HG03439 (cell line): ENCODE results near the gene NDUFAF3.
"Not testable (repeated sequence)": the region's sequence is repeated elsewhere in the genome, so short reads cannot be mapped to it uniquely, and the experiment has no call there.

ENCODE experiments used
- ATAC-seq: cut with Tn5 transposase; IDR thresholded peaks from one replicate; pipeline ENCODE4 v1.9.1; 2021; ENCODE audit warnings: mild to moderate bottlenecking, moderate library complexity; ENCODE audit not compliant: unreplicated experiment

Gene NDUFAF3

GRCh38 chr3:48999085-48999858 lies 22.6 kb upstream of the NDUFAF3 start:
- no peak for ATAC-seq

GRCh38 chr3:49001155-49001554 lies 20.8 kb upstream of the NDUFAF3 start:
- no peak for ATAC-seq

DNA sequence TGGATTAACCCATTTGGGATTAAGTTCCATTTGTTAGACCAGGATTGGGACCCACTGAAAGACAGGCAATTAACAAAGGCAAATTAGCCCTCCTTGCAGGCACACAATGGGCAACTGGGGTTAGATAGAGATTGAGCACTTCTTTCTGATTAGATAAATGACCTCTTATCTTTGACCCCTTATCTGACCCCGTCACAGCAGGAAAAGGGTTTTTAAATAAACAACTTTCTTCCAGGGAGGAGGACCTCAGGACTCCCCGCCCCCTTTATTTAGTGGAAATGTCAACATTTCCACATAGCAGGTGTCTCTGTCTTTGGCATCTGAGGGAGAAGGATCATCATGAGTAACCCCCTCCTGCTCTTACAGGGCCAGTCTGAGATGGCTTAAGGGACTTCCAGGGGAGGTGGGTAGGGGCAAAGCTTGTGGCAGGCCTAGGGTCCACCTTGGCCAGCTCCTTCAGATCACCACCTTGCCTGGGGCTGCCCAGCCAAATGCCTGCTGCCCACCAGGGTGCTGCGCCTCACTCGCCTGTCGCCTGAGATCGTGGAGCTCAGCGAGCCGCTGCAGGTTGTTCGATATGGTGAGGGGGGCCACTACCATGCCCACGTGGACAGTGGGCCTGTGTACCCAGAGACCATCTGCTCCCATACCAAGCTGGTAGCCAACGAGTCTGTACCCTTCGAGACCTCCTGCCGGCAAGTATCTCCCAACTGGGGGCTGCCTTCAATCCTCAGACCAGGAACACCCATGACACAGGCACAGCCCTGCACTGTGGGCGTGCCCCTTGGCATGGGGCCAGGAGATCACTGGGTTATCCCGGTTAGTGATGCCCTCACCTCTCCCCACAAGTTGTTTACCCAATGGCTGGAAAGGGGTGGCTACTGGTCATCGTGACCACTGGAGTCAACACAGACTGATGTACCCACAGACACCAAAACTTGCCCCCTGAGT lies 17.3 kb upstream of the NDUFAF3 start:
- no peak for ATAC-seq

DNA sequence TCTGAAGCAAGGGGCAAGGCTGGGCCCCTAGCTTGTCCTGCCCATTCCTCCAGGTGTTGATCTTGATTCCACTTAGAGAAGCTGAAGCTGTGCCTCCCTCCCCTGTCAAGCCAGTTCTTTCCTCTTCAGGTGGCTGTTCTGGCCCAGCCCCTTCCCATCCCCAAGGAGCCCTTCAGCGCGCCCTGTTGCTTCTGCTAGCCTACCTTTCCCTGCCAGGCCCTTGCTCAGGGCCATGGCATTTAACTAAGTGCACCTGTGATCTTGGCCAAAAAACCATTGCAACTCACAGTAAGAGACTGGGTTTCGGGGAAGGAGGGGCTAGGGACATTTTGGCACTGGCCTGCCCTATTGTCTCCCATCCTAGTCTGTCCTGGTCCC lies 16.6 kb upstream of the NDUFAF3 start:
- ATAC-seq: no peak

- ATAC-seq: no peak
Measured at GRCh38 chr3:49005998-49006397, 15.9 kb upstream of the NDUFAF3 start.

- ATAC-seq: no peak
Measured at GRCh38 chr3:49006408-49007067, 15.4 kb upstream of the NDUFAF3 start.

- ATAC-seq: peak; percentile 85
Measured at GRCh38 chr3:49007068-49007770, 14.7 kb upstream of the NDUFAF3 start, which contains the start of gene WDR6. WDR6 (plus strand) TSS chr3:49007391; CDS start chr3:49007432, 41 bp downstream.

DNA sequence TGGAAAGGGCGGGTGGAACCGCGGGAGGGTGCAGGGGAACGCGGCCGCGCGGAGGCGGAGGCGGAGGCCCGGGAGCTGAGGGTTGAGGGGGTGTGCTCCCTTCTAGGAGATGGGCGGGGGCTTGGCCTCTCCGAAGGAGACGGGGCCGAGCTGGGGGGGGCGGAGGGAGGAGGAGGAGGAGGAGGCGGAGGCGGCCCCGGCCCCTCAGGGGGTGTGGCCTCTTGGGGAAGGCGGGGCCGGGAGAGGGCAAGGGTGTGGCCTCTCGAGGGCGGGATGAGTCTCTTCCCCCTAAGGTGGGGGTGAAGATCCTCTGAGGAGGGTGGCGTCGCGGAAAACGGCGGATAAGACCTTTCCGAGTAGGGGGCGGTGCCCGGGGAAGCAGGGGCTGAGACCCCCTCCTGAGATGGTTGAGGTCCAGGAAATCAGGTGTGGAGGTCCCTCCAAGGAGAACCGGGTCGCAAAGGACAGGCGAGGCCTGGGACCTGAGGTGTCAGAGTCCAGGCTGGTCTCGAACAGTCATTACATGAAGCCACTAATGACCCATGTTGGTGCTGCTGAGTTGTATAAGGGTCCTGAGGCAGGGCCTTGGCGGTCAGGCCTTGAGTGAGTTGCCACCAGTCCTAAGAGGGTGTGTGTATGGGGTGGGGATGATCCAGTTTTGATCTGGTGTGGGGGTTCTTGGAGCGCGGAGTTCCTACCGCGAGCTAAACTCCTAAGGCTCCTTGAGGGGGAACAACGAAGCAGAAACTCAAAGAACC lies 14.0 kb upstream of the NDUFAF3 start:
- peak; percentile 34 for ATAC-seq

DNA sequence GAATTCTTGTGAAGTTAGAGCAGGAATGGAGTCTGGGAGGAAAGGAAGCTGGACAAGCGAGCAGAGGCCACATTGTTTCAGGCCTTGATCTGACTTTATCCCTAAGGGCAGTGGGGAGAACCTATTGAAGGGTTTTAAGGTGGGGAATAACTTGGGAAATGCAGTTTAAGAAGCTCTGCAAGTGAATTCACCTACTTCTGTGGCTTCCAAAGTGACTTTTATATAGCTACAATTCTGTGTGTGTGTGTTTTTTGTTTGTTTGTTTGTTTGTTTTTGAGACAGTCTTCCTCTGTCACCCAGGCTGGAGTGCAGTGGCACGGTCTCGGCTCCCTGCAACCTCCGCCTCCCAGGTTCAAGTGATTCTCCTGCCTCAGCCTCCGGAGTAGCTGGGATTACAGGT lies 13.3 kb upstream of the NDUFAF3 start:
- not testable (repeated sequence) for ATAC-seq

GRCh38 chr3:49009396-49009795 lies 12.5 kb upstream of the NDUFAF3 start:
- ATAC-seq: no peak

DNA sequence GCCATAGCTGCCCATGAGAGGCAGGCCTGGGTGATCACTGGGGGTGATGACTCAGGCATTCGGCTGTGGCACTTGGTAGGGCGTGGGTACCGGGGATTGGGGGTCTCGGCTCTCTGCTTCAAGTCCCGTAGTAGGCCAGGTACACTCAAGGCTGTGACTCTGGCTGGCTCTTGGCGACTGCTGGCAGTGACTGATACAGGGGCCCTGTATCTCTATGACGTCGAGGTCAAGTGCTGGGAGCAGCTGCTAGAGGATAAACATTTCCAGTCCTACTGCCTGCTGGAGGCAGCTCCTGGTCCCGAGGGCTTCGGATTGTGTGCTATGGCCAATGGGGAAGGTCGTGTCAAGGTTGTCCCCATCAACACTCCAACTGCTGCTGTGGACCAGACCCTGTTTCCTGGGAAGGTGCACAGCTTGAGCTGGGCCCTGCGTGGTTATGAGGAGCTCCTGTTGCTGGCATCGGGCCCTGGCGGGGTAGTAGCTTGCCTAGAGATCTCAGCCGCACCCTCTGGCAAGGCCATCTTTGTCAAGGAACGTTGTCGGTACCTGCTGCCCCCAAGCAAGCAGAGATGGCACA lies 9.4 kb upstream of the NDUFAF3 start:
- no peak for ATAC-seq

GRCh38 chr3:49013113-49013737 lies 8.7 kb upstream of the NDUFAF3 start:
- ATAC-seq: no peak

DNA sequence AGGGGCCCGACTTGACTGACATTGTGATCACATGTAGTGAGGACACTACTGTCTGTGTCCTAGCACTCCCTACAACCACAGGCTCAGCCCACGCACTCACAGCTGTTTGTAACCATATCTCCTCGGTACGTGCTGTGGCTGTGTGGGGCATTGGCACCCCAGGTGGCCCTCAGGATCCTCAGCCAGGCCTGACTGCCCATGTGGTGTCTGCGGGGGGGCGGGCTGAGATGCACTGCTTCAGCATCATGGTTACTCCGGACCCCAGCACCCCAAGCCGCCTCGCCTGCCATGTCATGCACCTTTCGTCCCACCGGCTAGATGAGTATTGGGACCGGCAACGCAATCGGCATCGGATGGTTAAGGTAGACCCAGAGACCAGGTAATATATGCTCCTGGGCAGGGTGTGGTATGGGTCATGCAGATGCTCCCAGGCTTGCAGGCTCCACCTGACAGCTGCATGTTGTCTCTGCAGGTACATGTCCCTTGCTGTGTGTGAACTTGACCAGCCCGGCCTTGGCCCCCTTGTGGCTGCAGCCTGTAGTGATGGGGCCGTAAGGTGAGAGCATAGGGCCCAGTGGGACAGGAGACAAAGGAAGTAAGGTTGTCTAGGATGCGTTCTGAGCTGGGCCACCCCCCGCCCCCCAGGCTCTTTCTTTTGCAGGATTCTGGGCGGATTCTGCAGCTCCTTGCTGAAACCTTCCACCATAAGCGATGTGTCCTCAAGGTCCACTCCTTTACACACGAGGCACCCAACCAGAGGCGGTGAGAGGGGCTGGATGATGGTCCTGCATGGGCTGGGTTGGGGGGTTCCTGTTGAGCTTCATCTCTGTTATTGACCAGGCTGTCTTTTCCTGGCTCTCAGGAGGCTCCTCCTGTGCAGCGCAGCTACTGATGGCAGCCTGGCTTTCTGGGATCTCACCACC lies 7.9 kb upstream of the NDUFAF3 start:
- ATAC-seq: no peak

DNA sequence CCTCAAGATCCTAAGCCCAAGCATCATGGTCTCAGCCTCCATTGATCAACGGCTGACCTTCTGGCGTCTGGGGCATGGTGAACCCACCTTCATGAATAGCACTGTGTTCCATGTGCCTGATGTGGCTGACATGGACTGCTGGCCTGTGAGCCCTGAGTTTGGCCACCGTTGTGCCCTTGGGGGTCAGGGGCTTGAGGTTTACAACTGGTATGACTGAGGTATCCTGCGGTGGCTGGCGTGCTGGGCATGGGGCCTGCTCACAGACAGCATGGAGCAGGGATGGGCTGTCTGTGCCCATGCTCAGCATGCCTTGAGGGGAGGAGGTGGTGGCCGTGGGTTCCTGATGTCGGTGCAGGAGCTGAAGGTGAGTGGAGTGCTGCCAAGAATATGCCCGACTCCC lies 6.8 kb upstream of the NDUFAF3 start:
- no peak for ATAC-seq

DNA sequence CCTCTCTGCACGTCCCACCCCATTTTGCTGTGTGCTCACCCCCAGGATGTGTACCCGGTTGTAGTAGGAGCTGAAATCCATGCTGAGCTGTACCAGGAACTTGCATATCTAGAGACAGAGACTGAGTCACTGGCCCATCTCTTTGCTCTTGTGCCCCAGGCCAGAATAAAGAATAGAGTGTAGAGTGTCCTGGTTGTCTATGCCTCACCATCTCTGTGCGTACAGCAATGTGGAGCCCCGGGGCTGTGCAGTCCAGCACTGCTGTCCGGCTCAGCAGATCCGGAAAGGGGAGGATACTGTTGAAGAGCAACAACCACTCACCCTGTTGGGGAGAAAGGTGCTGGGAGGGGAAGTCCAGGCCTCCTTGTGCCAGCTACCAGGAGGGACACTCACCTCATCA lies 6.2 kb upstream of the NDUFAF3 start:
- no peak for ATAC-seq

GRCh38 chr3:49016414-49017228 lies 5.3 kb upstream of the NDUFAF3 start:
- ATAC-seq: no peak

DNA sequence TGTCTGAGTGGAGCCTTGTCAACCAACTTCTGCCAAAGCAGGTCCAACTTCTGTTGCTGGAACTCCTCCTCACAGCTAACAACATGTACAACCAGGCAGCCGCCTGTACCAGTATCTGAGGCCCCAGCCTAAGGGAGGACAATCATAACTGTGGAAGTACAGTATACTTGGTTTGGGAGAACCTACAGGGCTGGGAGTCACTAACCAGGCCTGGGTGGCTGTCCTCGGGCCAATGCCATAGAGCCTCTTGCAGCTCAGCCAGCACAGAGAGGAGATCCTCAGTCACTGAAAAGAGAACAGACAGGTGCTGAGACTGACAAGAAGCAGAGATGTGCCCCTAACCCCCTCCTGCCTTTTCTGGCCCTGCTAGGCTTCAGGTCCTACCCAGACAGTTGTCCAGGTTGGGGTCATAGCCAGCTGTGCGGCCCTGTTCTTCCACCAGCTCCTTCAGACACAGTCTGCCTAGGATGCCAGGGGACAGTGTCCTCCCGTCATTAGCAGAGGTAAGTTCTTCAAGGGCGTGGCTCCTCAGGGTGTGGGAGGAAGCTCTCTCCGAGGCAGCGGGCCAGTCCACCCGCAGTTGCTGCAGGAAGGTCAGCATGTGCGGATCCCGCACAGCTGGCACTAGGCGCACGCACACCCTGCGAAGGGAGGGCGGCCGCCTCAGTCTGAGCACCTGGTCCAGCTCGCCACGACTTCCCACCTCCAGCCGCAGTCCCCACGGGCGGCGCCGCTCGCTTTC lies 4.5 kb upstream of the NDUFAF3 start:
- no peak for ATAC-seq
